Gastrocnemius medialis (tissue), 4 donors: ENCODE data around the gene KLHL14.

Source experiments
- POLR2A ChIP-seq, 2 donors: fragments of 450-650 bp; IDR thresholded peaks; one replicate each; pipeline ENCODE4 v1.6.1; 2017; ENCODE audit warnings: antibody characterized with exemption in 2 of 2, mild to moderate bottlenecking in 2 of 2, moderate library complexity in 2 of 2
- TF ChIP-seq, protein P1 (sequence below), 5 experiments: fragments of 450-650 bp in 3 of 5; fragments of 200-600 bp in 2 of 5; sonication (generic) in 2 of 5; IDR thresholded peaks in 4 of 5; conservative IDR thresholded peaks in 1 of 5; 1 replicate in 4 of 5; 2 replicates in 1 of 5; pipeline ENCODE4 v1.5.1; 2016 to 2019; ENCODE audit warnings: antibody characterized with exemption in 5 of 5, mild to moderate bottlenecking in 3 of 5, moderate library complexity in 3 of 5

GRCh38 chr18:32683044-32683443 lies 89.8 kb downstream of the KLHL14 start:
- TF ChIP-seq, protein P1, sequence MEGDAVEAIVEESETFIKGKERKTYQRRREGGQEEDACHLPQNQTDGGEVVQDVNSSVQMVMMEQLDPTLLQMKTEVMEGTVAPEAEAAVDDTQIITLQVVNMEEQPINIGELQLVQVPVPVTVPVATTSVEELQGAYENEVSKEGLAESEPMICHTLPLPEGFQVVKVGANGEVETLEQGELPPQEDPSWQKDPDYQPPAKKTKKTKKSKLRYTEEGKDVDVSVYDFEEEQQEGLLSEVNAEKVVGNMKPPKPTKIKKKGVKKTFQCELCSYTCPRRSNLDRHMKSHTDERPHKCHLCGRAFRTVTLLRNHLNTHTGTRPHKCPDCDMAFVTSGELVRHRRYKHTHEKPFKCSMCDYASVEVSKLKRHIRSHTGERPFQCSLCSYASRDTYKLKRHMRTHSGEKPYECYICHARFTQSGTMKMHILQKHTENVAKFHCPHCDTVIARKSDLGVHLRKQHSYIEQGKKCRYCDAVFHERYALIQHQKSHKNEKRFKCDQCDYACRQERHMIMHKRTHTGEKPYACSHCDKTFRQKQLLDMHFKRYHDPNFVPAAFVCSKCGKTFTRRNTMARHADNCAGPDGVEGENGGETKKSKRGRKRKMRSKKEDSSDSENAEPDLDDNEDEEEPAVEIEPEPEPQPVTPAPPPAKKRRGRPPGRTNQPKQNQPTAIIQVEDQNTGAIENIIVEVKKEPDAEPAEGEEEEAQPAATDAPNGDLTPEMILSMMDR (IDR thresholded peaks at IDR 0.05 in 4 of 5, conservative IDR thresholded peaks at IDR 0.05 in 1 of 5) = no peak
- TF ChIP-seq POLR2A (IDR thresholded peaks at IDR 0.05) = no peak
